Sigmoid colon (tissue), 4 donors: Measurements from ENCODE around the gene RINL.

Experiments used
- CTCF ChIP-seq, 4 experiments: fragments of 450-650 bp in 3 of 4; fragments of 200-600 bp in 1 of 4; IDR thresholded peaks; one replicate each; pipeline ENCODE4 v1.5.1; 2016 to 2019; ENCODE audit warnings: antibody characterized with exemption in 4 of 4, mild to moderate bottlenecking in 3 of 4, moderate library complexity in 2 of 4
- EP300 ChIP-seq, 4 donors: sonication (generic); formaldehyde crosslinking; IDR thresholded peaks; one replicate each; pipeline ENCODE4 v1.6.1; 2017; ENCODE audit warnings: antibody characterized with exemption in 4 of 4
- POLR2A ChIP-seq, 2 donors: fragments of 450-650 bp; IDR thresholded peaks; one replicate each; pipeline ENCODE4 v1.6.1; 2016; ENCODE audit warnings: antibody characterized with exemption in 2 of 2, mild to moderate bottlenecking in 2 of 2, moderate library complexity in 2 of 2
- POLR2AphosphoS5 ChIP-seq, 4 donors: sonication (generic); formaldehyde crosslinking; IDR thresholded peaks; one replicate each; pipeline ENCODE4 v1.6.1; 2017; ENCODE audit warnings: antibody characterized with exemption in 4 of 4

- TF ChIP-seq CTCF (IDR thresholded peaks at IDR 0.05) (no peak), POLR2A (IDR thresholded peaks at IDR 0.05) (no peak), POLR2AphosphoS5 (IDR thresholded peaks at IDR 0.05) (no peak), EP300 (IDR thresholded peaks at IDR 0.05) (no peak)
Observed at GRCh38 chr19:38893341-38893771, 15.3 kb upstream of the RINL start.
